HG02938 (cell line): ENCODE results near the gene NCEH1.
"Not testable (repeated sequence)": the region's sequence is repeated elsewhere in the genome, so short reads cannot be mapped to it uniquely, and the experiment has no call there.

Experiments used
- ATAC-seq: cut with Tn5 transposase; IDR thresholded peaks from one replicate; pipeline ENCODE4 v1.9.1; 2021; ENCODE audit warnings: mild to moderate bottlenecking, moderate library complexity; ENCODE audit not compliant: unreplicated experiment

Gene NCEH1

GRCh38 chr3:172710664-172711453 is at the start of gene NCEH1:
Gene NCEH1, minus strand, starts transcription at chr3:172711067. Its CDS starts 83 bp downstream, at chr3:172710984.
- peak; percentile 99 for ATAC-seq

- ATAC-seq, result not testable (repeated sequence)
Measured at GRCh38 chr3:172760416-172760815, 49.5 kb upstream of the NCEH1 start.

GRCh38 chr3:172753125-172753524 is 42.3 kb upstream of the NCEH1 start:
- no peak for ATAC-seq

GRCh38 chr3:172752651-172753050 is 41.8 kb upstream of the NCEH1 start:
- no peak for ATAC-seq

GRCh38 chr3:172751175-172751704 is 40.4 kb upstream of the NCEH1 start:
- ATAC-seq, result peak; percentile 18

- peak; percentile 97 for ATAC-seq
Measured at GRCh38 chr3:172750368-172751174, 39.7 kb upstream of the NCEH1 start, which contains the start of gene ECT2. Gene ECT2, plus strand, starts transcription at chr3:172750726. Its CDS starts 3,805 bp downstream, at chr3:172754531.

- ATAC-seq, result no peak
Measured at GRCh38 chr3:172750069-172750367, 39.2 kb upstream of the NCEH1 start.

- no peak for ATAC-seq
Measured at GRCh38 chr3:172749230-172749965, 38.5 kb upstream of the NCEH1 start.

GRCh38 chr3:172746475-172746874 is 35.6 kb upstream of the NCEH1 start:
- no peak for ATAC-seq

- no peak for ATAC-seq
Measured at GRCh38 chr3:172739462-172739861, 28.6 kb upstream of the NCEH1 start.

GRCh38 chr3:172735014-172735413 is 24.1 kb upstream of the NCEH1 start:
- ATAC-seq, result no peak

- no peak for ATAC-seq
Measured at GRCh38 chr3:172726380-172726779, 15.5 kb upstream of the NCEH1 start.

- not testable (repeated sequence) for ATAC-seq
Measured at GRCh38 chr3:172722536-172723040, 11.7 kb upstream of the NCEH1 start.

- ATAC-seq, result no peak
Measured at GRCh38 chr3:172717493-172718088, 6.7 kb upstream of the NCEH1 start.

- no peak for ATAC-seq
Measured at GRCh38 chr3:172716476-172716875, 5.6 kb upstream of the NCEH1 start.

- no peak for ATAC-seq
Measured at GRCh38 chr3:172713316-172713715, 2.4 kb upstream of the NCEH1 start.

GRCh38 chr3:172711454-172711795 is 558 bp upstream of the NCEH1 start:
- ATAC-seq, result peak; percentile 17

- no peak for ATAC-seq
Measured at GRCh38 chr3:172709774-172710663, 848 bp downstream of the NCEH1 start.

- no peak for ATAC-seq
Measured at GRCh38 chr3:172708921-172709773, 1.7 kb downstream of the NCEH1 start.
